A172 (cell line): ENCODE measurements around the gene HNRNPF. TPM values are rescaled to one million over a fixed set of nuclear protein-coding genes. Genes with fewer than 3 reads are reported as not detected.
"Not testable (repeated sequence)": the region's sequence is repeated elsewhere in the genome, so short reads cannot be mapped to it uniquely, and the experiment has no call there.

Experiments
- DNase-seq: peaks from one replicate; pipeline ENCODE4 v3.0.0-alpha.2; 2015; ENCODE audit warnings: low spot score
- total RNA-seq: library from RNA; depleted of rRNA; stranded (reverse); fragments of >200 nt; shearing (Covaris generic); gene quantifications from 2 replicates; pipeline ENCODE4 v1.2.3, GENCODE V29; 2014; rRNA removed

Gene HNRNPF
- total RNA-seq, 1 experiment from 2014 or later, result 348 TPM

DNA sequence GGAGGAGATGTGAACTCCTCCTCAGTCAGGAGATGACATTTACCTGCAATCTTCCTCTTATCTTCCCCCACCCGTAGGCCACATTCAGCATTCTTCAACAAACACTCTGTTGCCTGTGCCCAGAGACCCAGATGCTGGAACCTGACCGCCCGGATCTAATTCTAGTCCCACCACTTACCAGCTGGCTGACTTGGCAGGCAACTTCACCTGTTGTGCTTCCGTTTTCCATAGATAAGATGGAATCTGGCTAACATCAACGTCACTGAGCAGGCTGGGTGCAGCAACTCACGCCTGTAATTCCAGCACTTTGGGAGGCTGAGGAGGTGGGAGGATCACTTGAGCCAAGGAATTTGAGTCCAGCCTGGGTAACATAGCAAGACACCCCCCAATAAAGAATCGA is 58.8 kb downstream of the HNRNPF start:
- DNase-seq, result no peak

DNA sequence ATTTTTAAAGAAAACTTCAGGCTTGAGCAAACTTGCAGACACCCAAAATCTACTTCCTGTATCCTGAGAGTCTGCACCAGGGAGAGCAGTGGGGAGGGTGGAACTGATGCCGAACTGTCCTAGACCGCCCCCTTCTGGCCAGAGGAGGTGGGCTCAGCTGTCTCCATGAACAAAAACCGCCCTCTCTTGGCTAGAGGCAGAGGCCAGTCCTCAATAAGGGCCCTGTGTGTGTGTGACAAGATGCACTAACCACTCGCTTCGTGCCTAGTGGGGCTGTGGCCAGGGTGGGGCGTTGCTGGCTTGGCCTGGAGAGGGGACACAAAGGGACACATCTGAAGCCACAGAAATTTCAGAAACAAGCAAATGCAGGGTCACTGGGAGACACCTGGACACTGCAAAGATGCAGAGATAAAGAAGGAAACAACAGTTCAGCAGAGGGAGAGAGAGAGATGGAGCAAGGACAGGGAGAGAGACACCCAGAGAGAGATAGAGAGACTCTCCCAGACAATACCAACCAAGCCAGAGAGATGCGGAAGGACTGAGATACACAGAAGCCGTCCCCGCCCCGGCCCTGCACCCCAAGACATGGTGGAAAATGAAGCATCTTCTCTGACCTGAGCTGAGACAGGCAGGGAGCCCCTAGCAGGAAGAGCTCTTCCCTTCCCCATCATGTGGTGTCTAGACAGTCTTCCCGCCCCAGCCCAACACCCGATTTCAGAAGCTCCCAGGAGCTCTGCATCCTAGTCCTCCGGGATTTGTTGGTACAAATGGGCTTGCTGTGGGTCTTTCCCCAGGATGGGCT is 60.3 kb downstream of the HNRNPF start:
- peak; percentile 86 for DNase-seq

DNA sequence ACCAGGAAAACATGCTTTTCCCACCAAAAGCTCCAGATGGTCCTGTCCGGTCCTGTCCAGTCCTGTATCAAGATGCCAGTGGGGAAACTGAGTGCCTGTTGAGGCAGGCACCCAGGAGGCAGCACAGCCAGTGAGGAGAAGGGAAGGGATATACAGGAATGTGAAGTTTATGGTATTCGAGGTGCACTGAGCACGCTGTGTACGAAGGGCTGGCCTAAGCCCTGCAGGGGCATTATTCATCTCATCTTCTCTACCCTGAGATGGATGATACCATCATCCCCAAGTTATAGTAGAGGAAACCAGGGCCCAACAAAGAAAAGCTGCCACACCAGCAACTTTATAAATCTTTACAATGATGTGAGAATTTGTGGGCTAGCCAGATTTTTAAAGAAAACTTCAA is 61.0 kb downstream of the HNRNPF start:
- DNase-seq, result no peak

DNA sequence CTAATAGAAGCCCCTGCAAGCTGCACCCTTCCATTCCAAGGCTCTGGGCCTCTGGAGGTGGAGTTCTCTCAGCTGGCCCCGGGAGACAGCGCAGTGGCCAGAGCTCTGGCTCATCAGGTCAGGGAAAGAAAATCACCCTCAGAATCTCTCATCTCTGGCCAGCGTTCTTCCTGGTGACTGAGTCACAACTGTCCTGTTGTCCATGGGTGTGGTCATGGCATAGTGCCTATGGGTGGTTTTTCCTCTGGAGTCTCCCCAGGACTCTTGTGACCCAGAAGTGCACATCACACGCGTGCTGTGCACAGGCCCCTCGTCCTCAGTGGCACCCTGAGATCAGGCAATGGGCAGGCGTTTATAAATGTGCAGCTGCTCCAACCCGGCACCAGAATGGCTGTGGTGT is 64.9 kb downstream of the HNRNPF start:
- DNase-seq, result peak; percentile 55

DNA sequence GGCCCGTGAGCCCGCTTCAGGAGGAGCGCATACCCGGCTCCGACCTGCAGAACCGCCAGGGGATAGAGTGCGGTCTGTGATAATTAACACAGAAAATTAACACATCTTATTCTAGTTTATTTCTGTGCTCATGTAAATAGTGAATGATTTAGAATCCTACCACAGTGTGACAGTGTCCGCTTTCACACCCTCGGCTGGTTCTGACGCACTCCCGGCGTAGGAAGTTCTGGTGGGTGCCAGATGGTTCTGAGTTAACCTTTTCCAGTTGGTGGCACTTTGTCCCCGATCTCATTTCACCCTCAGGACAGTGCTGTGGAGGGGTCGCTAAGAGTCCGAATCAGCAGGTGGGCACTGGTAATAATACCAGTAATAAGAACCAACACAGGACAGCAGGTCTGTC is 65.9 kb downstream of the HNRNPF start:
- no peak for DNase-seq

DNA sequence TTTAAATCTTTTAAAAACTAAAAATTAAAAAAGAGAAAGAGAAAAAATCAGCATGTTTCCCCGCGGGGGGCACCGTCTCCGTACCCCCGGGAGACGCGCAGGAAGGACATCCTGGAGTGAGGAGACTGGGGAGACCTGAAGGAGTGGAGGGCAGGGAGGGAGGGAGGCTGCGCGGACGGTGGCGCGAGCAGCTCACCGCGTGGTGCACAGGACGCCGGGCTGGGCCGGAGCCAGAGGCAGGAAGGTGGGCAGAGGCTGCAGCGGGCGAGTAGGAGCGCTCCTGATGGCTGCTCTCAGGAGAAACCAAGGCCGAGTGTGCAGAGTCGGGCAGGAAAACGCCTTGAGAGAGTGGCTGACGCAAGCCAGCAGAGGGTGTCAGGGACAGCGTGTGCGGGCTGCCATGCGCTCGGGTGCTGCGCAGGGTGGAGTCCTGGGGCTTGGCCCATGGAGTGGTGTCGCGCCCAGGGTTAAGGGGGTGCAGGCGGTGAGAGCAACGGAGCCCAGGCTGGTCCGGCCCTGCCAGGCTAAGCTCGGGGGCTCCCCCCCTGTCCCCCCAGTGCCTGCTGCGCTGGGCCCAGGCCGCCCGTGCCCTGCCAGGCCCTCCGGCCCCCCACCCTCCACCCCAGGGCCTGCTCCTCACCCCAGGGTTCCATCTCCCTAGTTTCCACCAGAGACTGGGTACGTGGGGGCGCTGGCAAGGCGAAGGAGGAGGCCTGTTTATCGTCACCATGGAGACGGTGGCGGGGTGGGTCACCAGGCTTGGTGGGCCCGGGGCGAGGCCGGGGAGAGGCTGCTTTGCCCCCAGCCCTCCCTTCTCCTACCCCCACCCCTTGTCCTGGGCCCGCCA is 66.5 kb downstream of the HNRNPF start:
- no peak for DNase-seq

DNA sequence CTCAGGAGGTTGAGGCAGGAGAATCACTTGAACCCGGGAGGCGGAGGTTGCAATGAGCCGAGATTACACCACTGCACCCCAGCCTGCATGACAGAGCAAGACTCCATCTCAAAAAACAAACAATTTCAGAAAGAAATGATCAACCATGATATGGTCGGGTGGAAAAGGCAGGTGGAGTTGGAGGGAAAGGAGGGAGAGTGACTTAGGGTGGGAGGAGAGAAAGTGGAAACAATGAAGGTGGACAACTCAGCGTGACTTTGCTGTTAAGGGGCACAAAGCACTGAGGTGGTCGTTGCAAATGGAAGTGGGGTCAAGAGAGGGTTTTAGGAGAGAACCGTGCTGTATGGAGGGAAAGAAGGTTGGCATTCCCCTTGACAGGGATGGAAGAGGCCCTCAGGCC is 67.5 kb downstream of the HNRNPF start:
- no peak for DNase-seq

DNA sequence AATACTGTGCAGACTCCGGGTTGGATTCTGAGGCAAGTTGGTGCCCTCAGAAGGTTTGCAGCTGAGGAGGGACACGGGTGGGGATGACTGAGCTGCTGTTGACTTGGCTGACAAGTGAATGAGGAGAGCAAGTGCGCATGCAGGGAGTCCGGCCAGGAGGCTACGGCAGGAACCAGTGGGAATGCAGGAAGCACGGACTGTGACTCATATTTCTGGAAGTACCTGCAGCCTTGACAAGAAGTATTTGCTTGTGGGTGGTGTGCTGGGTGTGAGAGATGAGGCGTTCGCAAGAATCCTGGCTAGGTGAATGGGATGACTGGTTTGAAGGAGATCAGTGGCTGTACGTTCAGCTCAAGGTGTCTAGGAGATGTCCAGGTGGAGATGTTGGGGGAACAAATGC is 68.4 kb downstream of the HNRNPF start:
- peak; percentile 86 for DNase-seq

DNA sequence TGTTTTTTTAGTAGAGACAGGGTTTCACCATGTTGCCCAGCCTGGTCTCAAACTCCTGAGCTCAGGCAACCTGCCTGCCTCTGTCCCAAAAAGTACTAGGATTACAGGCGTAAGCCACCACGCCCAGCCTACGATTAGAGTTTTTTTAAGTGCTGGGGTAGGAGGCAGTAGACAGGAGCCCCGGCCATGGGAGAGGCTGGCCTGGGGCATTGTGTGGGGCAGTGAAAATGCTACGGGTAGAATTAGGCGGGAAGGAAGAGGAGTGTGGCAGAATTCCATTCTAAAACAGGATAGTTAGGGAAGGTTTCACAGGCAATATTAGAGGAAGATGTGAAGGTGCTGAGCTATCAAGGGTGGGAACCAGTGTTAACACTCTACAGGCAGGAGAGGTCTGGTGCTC is 68.9 kb downstream of the HNRNPF start:
- DNase-seq, result no peak

DNA sequence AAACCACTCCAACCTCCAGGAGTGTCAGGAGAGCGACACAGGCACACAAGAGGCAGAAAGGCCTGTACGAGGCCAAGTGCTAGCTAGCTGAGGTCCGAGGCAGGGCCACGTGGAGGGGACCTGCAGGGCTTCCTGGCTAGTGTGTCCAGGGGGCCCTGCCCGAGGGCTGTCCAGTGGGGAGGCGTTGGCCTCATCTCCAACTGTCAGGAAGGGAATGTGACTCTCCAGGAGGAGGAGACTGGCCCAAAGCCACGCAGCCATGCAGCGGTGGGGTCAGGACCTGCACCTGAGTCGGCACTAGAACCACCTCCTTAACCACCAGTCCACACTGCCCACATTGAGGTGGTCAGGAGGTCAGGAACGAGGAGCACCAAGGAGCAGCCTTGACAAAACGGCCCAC is 69.8 kb downstream of the HNRNPF start:
- no peak for DNase-seq

DNA sequence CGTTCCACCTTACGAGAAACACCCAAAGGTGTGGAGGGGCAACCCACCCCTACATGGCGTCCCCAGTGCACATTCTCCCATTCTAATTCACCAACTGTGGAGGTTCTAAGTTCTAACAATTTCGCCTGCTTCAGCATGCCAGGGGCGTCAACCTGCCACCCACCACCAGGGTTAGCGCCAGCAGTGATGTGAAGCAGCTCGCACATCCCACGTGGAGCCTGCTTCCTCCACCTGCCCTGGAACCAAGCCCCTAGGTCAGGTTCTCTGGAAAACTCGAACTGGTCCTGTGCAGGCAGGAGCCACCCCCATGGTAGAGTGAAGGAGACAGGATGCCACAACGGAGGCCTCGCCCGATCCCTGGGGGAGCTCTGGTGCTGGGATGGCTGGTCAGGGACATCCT is 70.9 kb downstream of the HNRNPF start:
- no peak for DNase-seq

DNA sequence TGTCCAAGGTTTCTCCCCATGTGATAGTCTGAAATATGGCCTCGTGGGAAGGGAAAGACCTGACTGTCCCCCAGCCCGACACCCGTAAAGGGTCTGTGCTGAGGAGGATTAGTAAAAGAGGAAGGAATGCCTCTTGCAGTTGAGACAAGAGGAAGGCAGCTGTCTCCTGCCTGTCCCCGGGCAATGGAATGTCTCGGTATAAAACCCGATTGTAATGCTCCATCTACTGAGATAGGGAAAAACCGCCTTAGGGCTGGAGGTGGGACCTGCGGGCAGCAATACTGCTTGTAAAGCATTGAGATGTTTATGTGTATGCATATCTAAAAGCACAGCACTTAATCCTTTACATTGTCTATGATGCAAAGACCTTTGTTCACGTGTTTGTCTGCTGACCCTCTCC is 71.5 kb downstream of the HNRNPF start:
- DNase-seq, result not testable (repeated sequence)

DNA sequence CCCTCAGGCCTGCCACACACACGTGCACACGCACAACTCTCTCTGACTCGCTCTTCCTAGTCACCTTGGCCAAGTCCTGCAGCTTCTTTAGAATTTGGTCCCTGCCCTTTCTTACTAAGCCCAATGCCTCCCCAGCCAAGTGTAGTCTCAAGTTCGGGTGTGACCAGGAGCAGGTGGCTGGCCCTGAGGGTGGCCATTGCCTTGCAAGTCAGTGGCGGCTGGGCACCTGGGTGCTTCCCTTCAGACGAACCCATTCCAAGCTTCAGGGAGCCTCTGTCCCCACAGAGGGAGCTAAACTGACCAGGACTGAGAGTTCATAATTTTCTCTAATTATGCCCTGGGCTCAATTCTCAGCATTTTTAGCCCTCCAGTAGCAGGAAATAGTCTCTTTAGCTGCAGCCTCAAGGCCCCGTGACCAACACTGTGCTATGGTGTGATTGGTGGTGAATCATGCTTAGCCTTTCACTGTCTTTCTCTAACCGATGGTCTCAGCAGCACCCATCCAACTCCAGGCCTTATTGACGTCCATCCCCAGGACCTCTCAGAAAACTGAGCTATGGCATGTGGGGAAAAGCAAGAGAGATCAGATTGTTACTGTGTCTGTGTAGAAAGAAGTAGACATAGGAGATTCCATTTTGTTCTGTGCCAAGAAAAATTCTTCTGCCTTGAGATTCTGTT is 72.2 kb downstream of the HNRNPF start:
- DNase-seq, result no peak

DNA sequence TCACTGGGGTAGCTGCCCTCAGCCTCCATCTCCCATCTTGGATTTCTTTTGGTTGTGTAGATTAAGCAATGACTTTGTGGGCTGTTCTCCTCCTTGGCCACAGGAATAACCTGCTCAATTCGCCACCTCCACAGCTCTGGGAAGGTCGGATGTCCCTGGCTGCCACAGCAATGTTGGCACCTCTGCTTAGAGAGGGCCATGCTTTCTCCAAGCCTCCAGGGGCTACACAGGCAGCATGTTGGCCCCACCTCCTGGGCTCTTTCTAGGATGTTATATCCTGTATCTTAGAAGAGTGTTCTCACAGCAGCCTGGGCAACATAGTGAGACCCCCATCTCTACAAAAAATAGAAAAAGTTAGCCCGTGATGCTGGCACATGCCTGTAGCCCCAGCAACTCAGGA is 72.9 kb downstream of the HNRNPF start:
- DNase-seq, result no peak

Other genes starting within 250 kb of the HNRNPF start
- gene RASGEF1A, start 142.1 kb downstream of the HNRNPF start, total RNA-seq, result 0.69 TPM in 1 of 2 replicates, not detected in the other
- gene FXYD4, start 37.5 kb downstream of the HNRNPF start, total RNA-seq, result not detected in 2 replicates
- gene ZNF487, start 27.9 kb upstream of the HNRNPF start, total RNA-seq, result 6.6 TPM in 2 replicates
- gene ZNF239, start 165.4 kb upstream of the HNRNPF start, total RNA-seq, result 3.5 and 5.4 TPM in 2 replicates
- 0.41 and 1.4 TPM in 2 replicates for gene ZNF485, start 197.3 kb upstream of the HNRNPF start, total RNA-seq
- 0.12 TPM in 1 of 2 replicates, not detected in the other for gene ZNF32, start 239.7 kb upstream of the HNRNPF start, total RNA-seq